Raji (cell line): ENCODE data around the gene DFFB.

ENCODE experiments used
- POLR2A ChIP-seq: IDR thresholded peaks from 2 replicates; pipeline ENCODE4 v1.6.1; 2011; ENCODE audit warnings: low read depth, low read length, control low read depth; ENCODE audit not compliant: insufficient read depth

The DFFB gene

GRCh38 chr1:3822421-3822820 lies 34.9 kb upstream of the DFFB start:
- TF ChIP-seq POLR2A, result no peak

DNA sequence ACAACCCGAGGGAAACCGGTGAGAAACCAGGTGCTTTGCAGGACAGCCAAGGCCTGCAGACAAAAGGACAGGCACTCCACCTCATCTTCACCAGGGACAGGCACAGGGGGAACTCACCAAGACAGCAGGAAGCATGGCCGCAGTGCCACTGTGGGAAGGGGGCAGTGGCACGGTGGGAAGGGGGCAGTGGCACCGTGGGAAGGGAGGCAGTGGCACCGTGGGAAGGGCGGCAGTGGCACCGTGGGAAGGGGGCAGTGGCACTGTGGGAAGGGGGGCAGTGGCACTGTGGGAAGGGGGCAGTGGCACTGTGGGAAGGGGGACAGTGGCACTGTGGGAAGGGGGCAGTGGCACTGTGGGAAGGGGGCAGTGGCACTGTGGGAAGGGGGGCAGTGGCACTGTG lies 32.6 kb upstream of the DFFB start:
- TF ChIP-seq POLR2A, result no peak

GRCh38 chr1:3825356-3825755 lies 31.9 kb upstream of the DFFB start:
- TF ChIP-seq POLR2A, result no peak

DNA sequence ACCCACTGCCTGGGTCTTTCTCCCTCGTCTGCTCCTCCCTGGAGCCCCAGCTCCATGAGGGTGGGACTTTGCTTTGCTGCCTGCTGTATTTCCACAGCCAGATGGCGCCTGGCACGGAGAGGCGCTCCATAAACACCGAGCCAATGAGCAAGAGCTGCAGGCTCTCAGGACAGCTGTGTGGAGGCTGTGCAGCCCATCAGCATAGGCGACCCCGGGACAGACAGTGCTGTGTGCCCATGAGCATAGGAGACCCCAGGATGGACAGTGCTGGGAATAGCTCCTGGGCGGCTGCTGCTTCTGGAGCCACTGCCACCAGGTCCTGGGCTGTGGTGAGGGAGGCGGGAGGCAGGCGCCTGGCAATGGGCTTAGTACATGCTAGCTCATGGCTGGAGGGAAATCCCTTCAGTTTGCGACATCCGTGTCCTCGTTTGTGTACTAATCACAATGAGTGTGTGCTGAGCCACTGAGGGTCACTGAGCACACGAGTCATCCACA lies 29.4 kb upstream of the DFFB start:
- TF ChIP-seq POLR2A, result no peak

- no peak for TF ChIP-seq POLR2A
These were observed 28.9 kb upstream of the DFFB start for GRCh38 chr1:3828391-3828790.

DNA sequence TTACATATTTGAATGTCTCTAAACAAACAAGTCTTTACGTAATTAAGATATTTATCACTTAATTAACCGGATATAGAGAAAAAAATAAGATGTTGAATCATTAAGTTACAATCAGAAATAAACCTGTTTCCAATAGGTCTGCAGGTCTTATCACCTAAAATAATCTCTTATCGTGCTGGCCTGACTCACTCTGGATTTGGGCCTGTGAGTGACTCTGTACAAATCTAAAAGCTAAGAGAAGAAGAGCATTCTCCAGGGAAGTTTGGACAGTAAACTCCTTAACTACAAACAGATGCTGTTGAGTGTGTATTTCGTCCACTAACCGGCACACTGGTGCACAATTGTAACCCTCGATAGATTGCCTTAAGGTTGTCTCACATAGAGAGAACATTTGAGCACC lies 25.6 kb upstream of the DFFB start:
- TF ChIP-seq POLR2A, result no peak

- no peak for TF ChIP-seq POLR2A
These were observed 22.6 kb upstream of the DFFB start for GRCh38 chr1:3834701-3835100.

- no peak for TF ChIP-seq POLR2A
These were observed 20.9 kb upstream of the DFFB start for GRCh38 chr1:3836421-3836820.

GRCh38 chr1:3837200-3837599 lies 20.1 kb upstream of the DFFB start:
- no peak for TF ChIP-seq POLR2A

DNA sequence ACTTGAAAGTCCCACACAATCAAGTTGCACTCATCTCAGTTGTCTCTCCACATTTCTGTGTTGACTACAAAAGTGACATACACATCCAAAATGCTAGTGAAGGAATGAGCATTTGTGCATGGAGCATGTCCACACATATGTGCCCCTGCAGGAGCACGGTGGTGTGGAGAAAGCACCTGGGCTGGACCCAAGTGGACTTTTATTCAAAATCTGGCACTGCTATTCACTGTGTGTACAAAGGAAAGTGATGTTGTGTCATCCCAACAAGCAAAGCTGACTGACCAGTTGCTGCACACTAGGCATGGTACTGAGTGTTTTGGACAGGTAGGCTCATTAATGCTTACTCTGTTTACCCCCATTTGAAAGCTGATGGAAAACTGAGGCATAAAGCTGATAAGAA lies 19.6 kb upstream of the DFFB start:
- no peak for TF ChIP-seq POLR2A

- no peak for TF ChIP-seq POLR2A
These were observed 18.5 kb upstream of the DFFB start for GRCh38 chr1:3838788-3839187.

DNA sequence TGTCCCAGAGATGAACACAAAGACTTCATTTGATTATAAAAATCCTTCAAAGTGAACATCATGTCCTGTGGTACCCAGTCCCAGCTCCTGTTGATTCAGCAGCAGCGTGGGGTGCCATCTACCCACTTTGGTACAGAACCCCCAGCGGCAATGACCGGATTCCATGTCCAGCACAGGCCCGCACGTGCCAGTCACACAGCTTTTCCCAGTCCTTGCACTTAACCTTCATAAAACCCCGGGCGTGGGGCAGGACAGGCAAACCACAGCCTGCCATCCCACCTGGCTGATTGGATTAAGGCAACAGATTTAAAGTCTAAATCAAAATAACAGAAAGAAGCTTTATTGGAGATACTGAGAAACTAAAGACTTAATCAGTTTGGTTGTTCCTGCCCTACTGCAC lies 15.8 kb upstream of the DFFB start:
- TF ChIP-seq POLR2A, result no peak

DNA sequence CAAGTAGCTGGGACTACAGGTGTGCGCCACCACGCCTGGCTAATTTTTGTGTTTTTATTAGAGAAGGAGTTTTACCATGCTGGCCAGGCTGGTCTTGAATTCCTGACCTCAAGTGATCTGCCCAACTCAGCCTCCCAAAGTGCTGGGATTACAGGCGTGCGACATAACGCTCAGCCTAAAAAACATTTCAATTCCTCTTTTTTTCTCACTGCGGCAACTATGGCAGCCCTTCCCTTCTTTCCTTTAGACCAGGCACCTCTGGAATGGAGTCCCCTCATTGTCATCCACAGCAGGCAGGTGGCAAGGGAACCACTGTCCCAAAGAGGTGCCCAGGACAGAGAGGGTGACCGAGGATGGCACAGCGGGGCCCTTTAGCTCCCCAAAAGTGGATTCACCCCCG lies 14.4 kb upstream of the DFFB start:
- no peak for TF ChIP-seq POLR2A

DNA sequence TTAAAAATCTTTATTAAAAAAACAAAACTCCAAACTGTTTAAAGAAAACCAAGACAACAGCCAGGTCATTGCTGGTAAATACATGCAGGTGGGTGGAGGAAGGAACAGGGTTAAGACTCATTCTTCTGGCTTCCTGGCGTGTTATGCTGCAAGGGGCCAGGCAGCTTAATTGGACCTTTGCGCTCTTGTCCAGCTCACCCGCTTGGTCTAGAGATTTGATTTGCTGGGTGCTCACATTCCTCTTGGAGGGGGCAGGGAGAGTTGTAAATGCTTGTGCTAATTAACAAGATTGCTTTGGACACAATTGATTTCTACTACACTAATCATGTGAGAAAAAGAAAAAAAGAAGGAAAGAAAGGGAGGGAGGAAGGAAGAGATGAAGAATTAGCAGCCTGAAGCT lies 10.7 kb upstream of the DFFB start:
- no peak for TF ChIP-seq POLR2A

GRCh38 chr1:3847081-3847480 lies 10.2 kb upstream of the DFFB start:
- no peak for TF ChIP-seq POLR2A

- TF ChIP-seq POLR2A, result no peak
These were observed 6.4 kb upstream of the DFFB start for GRCh38 chr1:3850857-3851256.

- TF ChIP-seq POLR2A, result no peak
These were observed 6.0 kb upstream of the DFFB start for GRCh38 chr1:3851292-3851691.

DNA sequence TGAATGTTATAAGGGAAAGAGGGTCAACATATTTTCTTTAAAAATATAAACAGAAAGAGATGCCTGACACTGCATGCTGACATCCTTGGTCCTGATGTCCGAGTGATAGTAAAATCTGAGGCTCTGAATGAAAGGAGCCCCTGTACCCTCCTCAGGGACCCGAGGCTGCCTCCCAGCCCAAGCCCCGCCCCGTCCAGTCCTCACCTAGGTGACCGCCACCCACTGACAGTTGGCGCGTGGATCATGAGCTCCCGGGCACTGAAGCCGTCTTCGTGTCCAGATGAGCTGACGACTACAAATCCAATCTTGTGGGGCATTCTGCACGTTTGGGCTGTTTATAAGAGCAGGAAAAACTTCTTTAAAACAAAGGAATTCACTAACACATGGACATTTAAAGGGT lies 5.2 kb upstream of the DFFB start:
- TF ChIP-seq POLR2A, result no peak
